GM04503 (cell line): Measurements from ENCODE around the gene CDC42BPA.
"Not testable (repeated sequence)": the region's sequence is repeated elsewhere in the genome, so short reads cannot be mapped to it uniquely, and the experiment has no call there.

ENCODE experiments used
- DNase-seq: peaks from one replicate; pipeline ENCODE4 v3.0.0-alpha.2; 2012; ENCODE audit warnings: low read depth

CDC42BPA gene

DNA sequence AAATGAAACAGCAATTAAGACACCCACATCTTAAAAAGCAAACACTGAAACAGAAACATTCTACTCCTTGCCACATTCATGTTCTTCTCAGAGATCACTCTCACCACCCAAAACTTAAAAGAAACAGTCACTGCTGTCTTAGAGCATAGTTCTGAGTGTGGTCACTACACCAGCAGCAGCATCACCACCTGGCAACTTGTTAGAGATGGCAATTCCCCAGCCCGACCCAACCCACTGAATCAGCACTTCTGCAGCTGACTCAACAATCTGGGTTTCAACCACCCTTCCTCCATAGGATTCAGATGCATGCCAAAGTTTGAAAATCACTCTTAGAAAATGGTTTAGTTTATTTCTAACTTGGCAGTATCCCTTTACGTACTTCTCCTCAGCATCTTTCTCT is 126.1 kb downstream of the CDC42BPA start:
- DNase-seq: peak; percentile 85

DNA sequence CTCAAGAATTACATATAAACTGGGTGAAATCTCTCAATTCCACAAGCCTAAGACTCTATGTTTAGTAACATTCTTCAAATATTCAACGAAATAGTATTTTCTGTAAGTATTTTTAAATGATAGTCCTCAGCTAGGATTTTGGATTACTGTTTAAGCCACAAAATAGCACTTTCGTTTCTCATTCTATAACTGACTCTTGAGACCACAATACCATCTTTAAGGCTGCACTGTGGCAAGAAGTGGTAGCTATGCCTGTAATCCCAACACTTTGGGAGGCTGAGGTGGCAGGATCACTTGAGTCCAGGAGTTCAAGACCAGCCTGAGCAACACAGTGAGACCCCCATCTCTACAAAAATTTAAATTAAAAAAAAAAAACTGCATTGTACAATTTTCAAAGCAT is 126.7 kb downstream of the CDC42BPA start:
- DNase-seq: no peak

DNA sequence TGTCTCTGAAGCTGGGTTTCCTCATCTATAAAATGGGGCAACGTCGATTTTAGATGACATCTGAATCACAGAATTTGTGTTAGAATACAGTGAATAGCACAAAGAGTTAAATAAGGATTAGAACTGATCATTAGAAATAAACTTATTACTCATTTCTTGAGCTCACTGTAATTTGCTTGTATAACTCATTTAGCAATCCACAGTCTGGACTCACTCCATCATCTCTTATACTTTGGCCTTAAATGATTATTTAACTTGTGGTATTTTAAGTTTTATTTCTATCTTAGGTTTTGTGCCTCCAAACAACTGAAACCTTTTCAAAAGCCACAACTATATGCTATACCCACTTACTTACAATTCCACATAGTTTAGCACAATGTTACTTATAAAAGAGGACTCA is 128.0 kb downstream of the CDC42BPA start:
- DNase-seq: no peak

DNA sequence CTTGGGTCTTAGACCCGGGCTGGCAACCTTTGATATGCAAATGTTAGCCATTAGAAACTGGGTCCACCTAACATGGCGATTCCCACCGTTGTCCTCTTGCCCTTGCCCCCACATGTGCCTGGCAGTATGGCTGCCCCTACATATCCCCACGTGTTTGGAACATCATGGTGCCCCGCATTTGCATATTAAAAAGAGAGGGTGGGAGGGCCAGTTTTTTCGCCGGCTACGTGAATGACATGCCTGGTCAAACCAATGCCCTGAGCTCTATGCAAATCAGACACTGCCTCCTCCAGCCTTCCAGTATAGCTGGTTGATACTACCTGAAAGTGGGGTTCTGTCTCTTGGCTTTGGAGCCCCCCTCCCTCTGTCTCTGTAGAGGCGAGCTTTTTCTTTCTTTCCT is 133.0 kb downstream of the CDC42BPA start:
- DNase-seq: no peak

DNA sequence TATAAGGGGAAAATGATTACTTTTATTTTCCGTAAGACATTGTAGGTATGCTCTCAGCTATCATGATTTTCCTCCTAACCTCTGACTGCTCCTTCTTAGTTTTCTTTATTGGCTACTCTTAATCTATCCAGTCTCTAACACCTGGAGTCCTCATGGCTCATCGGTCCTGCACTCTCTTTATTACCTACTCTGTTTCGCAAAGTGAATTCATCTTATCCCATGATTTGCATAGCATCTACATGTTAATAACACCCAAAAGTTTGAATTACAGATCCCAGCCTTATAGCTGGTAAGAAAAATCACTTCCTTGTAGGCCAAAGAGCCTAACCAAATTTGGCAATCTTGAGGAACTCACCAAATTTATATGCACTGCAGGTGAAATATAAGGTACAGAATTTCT is 136.3 kb downstream of the CDC42BPA start:
- no peak for DNase-seq

DNA sequence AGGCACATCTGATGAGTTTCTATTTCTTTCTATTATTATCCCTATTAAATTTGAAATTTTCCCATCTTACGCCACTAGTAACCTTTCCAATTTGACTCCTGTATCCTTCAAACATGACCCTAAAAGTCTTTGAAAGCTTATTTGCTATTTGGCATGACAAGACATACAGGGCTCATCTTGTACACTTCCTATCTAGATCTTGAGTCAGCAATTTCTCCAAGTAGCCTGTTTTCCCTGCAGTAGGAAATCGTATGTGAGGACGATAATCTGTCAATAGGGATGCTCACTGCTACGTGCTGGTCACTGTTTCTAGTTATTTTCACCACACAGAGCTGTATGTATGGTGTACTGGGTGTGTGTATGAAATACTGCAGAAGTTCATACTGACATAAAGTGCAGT is 142.7 kb downstream of the CDC42BPA start:
- DNase-seq: no peak

DNA sequence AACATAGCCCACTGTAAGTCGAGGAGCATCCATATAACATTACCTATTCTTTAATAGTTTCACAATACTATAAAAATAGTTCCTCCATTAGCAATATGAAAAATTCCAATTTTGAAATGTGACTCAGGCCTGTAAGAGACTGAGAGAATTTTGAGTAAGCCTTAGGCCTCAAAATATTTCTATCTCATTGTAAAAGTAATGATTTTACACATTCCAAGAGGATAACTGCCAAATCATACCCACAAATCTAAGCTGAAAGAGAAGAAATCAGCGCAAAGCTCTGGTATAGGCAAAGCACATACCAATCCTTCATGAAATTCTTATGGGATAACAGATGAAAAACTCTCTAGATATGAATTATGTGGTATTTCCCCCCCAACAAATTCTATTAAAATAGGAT is 144.1 kb downstream of the CDC42BPA start:
- peak; percentile 52 for DNase-seq

DNA sequence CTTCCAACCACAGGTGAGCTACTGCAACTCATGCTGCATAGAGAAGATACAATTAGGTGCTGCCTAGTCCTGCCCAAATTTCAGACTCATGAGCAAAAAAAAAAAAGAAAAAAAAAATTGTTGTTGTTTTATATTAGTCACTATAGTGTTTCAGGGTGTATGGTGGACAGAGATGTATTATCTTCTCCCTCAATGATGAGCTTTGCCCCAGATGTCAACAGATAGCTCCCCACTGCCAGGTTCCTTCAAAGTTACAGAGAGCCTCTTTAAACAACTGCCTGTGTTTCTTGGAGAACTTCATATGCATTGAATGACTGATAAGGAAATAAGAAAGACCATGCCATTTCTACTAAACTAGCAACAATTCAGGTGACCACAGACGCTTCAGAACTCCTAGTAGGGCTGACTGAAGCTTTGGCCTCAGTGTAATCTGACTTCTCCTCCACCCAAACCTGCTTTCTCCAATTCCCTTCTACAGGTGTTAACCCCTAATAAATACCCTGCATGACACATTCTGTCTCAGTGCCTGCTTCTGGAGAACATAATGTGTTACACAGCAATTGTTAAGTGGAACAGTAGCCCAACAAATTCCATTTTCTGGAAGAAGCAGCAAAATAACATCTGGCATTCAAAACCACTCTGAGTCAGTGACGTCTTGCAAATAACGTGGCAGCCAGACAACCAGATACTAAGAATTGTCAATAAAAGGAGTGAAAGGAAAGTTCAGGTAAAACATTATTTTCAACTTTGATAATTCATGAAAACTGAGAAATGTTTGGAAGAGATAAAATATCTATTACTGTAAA is 147.7 kb downstream of the CDC42BPA start:
- peak; percentile 42 for DNase-seq

DNA sequence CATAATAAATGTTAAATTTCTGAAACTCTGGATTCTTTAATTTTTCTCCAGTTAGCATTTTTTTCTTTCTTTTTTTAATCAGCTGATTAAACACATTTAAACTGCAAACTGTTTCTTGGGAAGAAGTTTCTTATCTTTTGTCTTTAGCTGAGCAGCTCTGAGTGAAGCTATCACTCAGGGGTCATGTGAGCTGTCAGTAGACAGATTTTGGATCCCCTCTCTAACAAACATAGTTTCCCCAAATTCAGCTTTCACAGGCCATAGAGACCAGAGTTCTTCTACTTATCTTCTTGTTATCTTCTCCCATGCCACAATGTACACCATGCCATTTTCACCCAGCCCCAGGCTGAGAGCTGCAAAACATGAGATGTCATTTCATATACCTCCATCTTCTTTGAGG is 148.9 kb downstream of the CDC42BPA start:
- no peak for DNase-seq

DNA sequence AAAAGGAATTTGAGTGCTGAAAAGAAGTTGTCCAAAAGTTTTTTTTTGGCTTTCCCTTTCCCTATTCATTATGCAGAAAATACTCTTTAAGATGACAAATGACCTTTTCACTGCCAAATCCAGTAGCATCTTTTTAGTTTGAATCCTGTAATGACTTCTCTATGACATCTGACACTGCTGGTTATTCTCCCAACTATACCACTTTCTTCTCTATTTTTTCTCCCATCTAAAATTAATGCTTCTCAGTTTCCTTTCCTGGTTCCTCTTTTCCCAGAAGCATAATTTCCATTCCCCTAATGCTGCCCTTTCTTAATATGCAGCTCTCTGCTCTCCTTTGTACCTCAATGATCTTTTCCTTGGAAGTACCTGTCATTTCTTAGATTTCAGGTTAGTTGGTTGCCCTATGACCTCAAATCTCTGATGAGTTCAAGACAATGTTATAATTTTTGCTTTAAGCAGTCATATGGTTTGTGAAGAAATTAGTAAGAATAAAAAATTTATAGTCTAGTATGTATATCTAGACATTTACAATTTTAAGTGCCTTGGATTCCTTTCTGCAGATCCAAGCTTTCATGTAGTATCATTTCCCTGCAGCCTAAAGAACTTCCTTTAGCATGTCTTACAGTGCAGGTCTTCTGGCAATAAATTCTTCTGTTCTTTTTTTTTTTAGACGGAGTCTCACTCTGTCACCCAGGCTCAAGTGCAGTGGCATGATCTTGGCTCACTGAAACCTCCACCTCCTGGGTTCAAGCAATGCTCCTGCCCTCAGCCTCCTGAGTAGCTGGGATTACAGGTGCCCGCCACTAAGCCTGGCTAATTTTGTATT is 150.8 kb downstream of the CDC42BPA start:
- no peak for DNase-seq

DNA sequence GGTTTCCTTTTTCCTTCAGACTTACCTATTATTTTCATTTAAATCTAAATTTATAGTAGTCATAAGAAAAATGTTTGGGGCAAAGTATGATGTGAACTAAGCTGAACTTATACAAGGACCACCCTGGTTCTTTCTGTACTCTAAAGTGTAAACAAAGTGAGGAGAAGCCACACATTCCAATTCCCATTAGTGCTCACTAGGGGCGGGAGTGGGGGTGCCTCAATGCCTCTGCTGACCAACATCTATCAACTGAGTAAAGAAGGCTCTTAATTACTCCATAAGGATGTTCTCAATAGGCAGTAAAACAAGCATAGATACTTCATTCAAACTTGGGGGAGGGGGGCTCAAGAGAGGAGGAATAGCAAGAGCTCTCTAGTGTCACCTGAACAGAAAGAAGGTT is 151.7 kb downstream of the CDC42BPA start:
- no peak for DNase-seq

DNA sequence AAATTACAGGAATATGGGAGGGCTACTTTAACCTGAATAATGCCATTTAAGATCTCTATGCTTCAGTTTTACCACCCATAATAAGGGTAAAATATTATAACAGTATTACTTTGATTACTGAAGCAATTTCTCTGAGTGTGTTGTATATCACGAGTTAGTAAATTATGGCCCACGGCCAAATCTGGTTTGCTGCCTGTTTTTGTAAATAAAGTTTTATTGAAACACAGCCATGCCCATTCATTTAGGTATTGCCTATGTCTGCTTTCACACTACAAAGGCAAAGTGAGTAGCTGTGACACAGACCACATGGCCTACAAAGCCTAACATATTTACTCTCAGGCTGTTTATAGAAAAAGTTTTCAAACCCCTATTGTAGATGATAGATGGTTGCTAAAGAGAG is 156.8 kb downstream of the CDC42BPA start:
- DNase-seq: no peak

DNA sequence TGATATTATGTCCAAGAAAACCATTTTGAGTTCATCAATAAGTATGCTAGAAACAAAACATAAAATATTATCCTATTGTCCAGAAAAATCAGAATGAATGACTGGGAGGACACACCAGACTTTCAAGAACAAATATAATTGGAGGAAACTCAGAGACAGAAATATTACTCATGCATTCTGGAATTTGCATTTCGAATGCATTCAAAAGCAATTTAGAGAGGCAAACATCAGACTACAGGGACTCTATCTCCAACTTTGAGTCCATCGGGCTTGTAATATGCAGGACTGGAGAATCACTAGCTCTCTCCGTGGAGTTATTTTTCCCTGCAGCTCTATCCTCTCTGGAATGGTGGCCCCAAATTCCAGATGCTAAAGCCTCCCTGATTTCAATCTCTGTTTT is 161.8 kb downstream of the CDC42BPA start:
- no peak for DNase-seq

DNA sequence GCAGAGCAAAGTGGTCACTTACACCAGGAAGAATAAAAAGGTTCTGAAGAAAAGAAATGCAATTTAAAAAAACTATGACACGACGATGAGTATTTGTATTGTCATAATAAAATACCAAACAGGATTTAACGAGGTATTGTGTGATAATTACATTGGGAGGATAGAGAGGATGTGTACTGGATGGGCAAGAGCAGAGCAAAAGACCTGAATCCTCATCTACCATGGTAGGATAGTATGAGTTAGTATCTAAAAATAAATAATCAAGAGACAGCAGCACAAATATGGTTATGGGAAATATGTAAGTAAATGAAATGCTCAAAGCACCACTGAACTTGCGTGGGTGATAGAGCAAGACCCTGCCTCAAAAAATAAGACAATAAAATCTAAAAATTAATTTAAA is 162.6 kb downstream of the CDC42BPA start:
- DNase-seq: no peak

DNA sequence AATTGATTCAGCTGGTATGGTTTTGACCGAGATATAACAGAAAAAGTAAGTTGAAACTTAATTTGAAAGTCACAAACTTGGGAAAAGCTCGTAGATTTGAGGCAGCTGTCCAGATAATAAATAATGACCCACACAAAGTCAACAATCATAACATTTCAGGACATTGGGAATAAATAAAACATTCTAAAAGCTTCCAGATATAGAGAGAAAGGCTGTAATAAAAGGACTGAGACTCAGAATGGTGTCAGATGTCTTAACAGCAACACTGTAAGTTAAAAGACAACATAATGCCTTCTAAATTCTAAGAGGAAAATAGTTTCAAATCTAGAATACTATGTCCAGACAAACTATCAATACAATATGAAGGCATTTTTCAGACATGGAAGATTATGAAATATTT is 163.3 kb downstream of the CDC42BPA start:
- DNase-seq: no peak

DNA sequence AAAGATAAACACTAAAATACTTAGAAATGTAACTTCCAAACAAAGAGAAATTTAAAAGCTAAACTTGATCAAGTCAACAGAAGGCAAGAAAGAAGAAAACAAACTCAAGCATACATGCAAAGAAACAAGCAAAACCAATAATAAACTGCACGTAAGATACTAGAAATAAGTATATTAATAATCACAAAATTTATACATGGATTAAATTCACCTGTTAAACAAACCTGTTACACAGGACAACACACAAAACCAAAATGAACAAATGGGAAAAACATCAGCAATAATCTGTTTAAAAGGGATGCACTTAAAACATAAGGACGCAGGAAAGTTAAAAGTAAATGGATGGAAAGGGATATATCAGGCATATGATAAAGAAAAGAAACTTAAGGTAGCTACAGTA is 165.8 kb downstream of the CDC42BPA start:
- no peak for DNase-seq

DNA sequence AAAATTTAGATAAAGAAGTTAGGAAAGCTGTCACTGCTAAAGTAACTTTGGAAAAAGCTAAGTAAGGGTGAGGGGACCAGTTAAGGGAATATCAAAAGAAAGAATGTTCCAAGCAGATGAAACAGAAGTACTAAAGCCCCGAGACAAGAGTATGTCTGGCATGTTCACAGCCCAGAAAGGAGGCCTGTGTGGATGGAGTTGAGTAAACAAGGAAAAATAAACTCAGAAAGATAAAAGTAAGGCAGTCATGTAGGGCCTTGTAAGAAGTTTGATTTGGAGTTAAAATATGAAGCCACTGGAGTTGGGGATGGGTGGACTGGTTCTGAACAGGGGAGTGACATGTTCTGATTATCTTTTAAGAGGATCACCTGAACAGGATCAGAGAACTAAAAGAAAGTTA is 177.9 kb downstream of the CDC42BPA start:
- no peak for DNase-seq

DNA sequence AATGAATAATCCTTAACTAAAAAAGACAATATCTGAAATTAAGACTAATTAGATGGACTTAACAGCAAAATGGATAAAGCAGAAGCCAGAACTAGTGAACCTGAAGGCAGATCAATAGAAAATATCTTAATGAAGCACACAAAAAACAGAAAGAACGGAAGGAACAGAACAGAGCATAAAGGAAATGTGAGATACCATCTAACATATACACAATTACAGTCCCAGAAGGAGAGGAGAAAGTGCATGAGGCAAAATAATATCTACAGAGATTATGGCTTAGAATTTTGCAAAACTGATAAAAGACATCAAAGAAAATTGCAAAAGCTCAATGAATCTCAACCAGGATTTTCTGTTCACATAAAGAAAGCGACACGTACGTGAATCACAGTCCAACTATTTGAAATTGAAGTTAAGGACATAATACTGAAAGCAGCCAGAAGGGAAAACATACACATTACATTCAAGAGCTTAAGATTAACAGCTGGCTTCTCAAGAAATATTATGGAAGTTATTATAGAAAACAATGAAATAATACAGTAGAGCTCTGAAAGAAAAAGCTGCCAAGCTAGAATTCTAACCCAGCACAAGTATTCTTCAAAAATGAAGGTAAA is 182.0 kb downstream of the CDC42BPA start:
- no peak for DNase-seq

DNA sequence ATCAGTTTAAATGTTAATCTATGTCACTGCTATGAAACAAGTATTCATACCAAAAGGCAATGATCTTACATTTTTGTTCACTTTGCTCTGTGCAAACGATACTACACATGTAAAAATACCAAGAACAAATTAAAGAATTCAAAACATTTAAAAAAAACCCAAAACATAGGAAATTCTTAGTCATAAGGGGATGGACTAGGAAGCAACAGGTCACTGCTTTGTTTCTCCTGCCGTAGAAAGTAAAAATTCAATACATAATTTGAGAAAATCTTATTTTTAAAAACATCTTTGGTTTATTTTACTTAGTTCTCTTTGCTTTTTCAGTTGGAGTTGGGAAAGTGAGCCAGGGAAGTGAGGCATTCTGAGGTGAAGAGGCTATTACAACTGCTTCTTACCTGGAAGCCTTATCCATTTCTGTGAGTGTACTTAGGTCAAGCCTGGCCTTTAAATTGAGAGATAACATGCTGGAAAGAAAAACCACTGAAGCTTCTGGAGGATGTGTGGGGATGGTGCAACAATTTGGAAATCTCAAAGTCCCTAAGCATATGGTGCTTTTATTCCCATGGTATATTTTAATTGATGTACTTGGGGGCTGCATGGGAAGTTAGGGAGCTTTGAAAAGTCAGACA is 183.5 kb downstream of the CDC42BPA start:
- no peak for DNase-seq

DNA sequence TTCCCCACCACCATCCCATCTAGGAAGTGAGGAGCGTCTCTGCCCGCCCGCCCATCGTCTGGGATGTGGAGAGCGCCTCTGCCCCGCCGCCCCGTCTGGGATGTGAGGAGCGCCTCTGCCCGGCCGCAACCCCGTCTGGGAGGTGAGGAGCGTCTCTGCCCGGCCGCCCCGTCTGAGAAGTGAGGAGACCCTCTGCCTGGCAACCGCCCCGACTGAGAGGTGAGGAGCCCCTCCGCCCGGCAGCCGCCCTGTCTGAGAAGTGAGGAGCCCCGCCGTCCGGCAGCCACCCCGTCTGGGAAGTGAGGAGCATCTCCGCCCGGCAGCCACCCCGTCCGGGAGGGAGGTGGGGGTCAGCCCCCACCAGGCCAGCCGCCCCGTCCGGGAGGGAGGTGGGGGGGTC is 185.6 kb downstream of the CDC42BPA start:
- DNase-seq: not testable (repeated sequence)

DNA sequence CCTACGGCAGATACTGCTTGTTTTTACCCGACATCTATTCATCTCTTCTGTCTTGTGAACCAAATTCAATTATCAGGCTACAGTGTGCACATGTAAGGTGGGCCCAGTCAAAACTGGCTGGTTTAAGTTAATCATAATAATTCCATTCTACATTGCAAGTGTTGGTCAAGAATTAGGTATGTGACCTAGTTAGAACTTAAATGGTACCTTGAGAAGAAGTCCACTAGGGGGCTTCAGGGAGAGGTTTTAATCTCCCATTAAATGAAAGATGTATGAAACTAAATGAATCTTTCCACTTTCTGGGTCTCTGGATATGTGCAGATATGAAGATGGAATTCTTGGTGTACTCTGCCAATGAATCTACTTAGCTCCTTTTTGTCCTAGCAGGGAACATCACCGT is 187.1 kb downstream of the CDC42BPA start:
- DNase-seq: peak; percentile 10

DNA sequence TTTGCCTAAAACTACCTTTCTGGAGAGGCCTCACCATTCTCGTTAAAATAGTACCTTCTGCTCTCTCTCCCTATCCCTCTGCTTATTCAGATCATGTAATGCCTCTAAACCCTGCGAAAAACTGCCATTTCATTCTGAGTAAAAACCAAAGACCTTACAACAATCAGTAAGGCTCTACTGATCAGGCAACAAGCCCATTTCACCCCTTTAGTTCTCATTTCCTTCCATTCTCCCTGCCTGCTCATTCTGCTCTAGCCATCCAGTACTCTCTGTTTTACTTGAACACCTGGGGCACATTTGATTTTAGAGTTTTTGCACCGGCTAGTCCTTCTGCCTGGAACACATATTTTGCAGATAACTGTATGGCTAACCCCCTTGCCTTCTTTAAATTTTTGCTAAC is 190.4 kb downstream of the CDC42BPA start:
- DNase-seq: no peak
